Calu3 (cell line): ENCODE data around the gene CELSR1. TPM values are rescaled to one million over a fixed set of nuclear protein-coding genes. Genes with fewer than 3 reads are reported as not detected.

Experiments used
- BruUV-seq: library from RNA; stranded (reverse); fragments of 400-500 nt; replicated peaks from 2 replicates; lab custom pipeline; 2021; lab: Mats Ljungman, UMichigan
- CTCF ChIA-PET: fragments of 300-600 bp; sonication (Branson Sonifier 250); formaldehyde crosslinking; loops from one replicate; lab custom pipeline; 2022; ENCODE audit warnings: antibody characterized with exemption; lab: Charles Lee
- DNase-seq: peaks from one replicate; pipeline ENCODE4 v3.0.0; 2022
- H3K27ac Mint-ChIP-seq: one replicate; pipeline ENCODE4 v1.8.0; 2022; ENCODE audit warnings: mixed read lengths; ENCODE audit not compliant: unreplicated experiment
- H3K27me3 Mint-ChIP-seq: one replicate; pipeline ENCODE4 v1.8.0; 2022; ENCODE audit warnings: mixed read lengths; ENCODE audit not compliant: unreplicated experiment
- H3K36me3 Mint-ChIP-seq: one replicate; pipeline ENCODE4 v1.8.0; 2022; ENCODE audit warnings: mild to moderate bottlenecking, moderate library complexity, mixed read lengths; ENCODE audit not compliant: insufficient read depth, unreplicated experiment
- H3K4me1 Mint-ChIP-seq: one replicate; pipeline ENCODE4 v1.8.0; 2022; ENCODE audit warnings: mild to moderate bottlenecking, low read depth, mixed read lengths; ENCODE audit not compliant: unreplicated experiment
- H3K4me3 Mint-ChIP-seq: one replicate; pipeline ENCODE4 v1.8.0; 2022; ENCODE audit warnings: mild to moderate bottlenecking, low read depth, moderate library complexity, mixed read lengths; ENCODE audit not compliant: unreplicated experiment
- H3K9me3 Mint-ChIP-seq: one replicate; pipeline ENCODE4 v1.8.0; 2022; ENCODE audit warnings: low read depth, mixed read lengths; ENCODE audit not compliant: unreplicated experiment
- CTCF ChIP-seq: fragments of 200-600 bp; IDR thresholded peaks from one replicate; pipeline ENCODE4 v1.8.0; 2022; ENCODE audit warnings: antibody characterized with exemption; ENCODE audit not compliant: unreplicated experiment
- intact Hi-C: fragments of 100-400 bp; cut with micrococcal nuclease; formaldehyde crosslinking; loops from one replicate; pipeline ENCODE4 v1.10.0; 2022; ENCODE audit not compliant: unreplicated experiment
- total RNA-seq: library from RNA; stranded (reverse); gene quantifications from 2 replicates; pipeline ENCODE4 v1.2.3, GENCODE V29; 2022

The CELSR1 gene
- total RNA-seq, 1 experiment from 2014 or later = 45.5 TPM

- no peak for TF ChIP-seq CTCF
- H3K27ac Mint-ChIP-seq = no peak overlapping the region
- H3K4me3 Mint-ChIP-seq = no peak overlapping the region
- H3K9me3 Mint-ChIP-seq = no peaks in the 10 kb centered on the region
- no peaks in the 10 kb centered on the region for H3K27me3 Mint-ChIP-seq
- CTCF ChIA-PET = no interaction called here
- DNase-seq = no peak
- intact Hi-C loops = no loop called here
- peaks cover 11% of the 10 kb centered on the region for H3K4me1 Mint-ChIP-seq
- peaks cover 4% of the 10 kb centered on the region for H3K36me3 Mint-ChIP-seq
- no TSS peak for BruUV-seq
Measured at GRCh38 chr22:46585340-46586122, 48.1 kb upstream of the CELSR1 start.

- H3K4me3 Mint-ChIP-seq = no peak overlapping the region
- intact Hi-C loops = no loop called here
- H3K36me3 Mint-ChIP-seq = peaks cover 5% of the 10 kb centered on the region
- H3K27ac Mint-ChIP-seq = no peak overlapping the region
- no peak for TF ChIP-seq CTCF
- no peaks in the 10 kb centered on the region for H3K9me3 Mint-ChIP-seq
- CTCF ChIA-PET = no interaction called here
- DNase-seq = no peak
- BruUV-seq = no TSS peak
- H3K4me1 Mint-ChIP-seq = peaks cover 24% of the 10 kb centered on the region
- H3K27me3 Mint-ChIP-seq = no peaks in the 10 kb centered on the region
Measured at GRCh38 chr22:46584081-46584921, 46.9 kb upstream of the CELSR1 start.

GRCh38 chr22:46583571-46583970, 46.2 kb upstream of the CELSR1 start:
- no TSS peak for BruUV-seq
- no peaks in the 10 kb centered on the region for H3K9me3 Mint-ChIP-seq
- H3K27me3 Mint-ChIP-seq = no peaks in the 10 kb centered on the region
- no peak overlapping the region for H3K27ac Mint-ChIP-seq
- H3K4me1 Mint-ChIP-seq = peaks cover 31% of the 10 kb centered on the region
- peaks cover 12% of the 10 kb centered on the region for H3K36me3 Mint-ChIP-seq
- DNase-seq = no peak
- CTCF ChIA-PET = no interaction called here
- intact Hi-C loops = no loop called here
- TF ChIP-seq CTCF = no peak
- H3K4me3 Mint-ChIP-seq = no peak overlapping the region

GRCh38 chr22:46582281-46582933, 45.0 kb upstream of the CELSR1 start:
- TF ChIP-seq CTCF = no peak
- Mint-ChIP-seq H3K9me3 (no peaks in the 10 kb centered on the region), H3K4me3 (no peak overlapping the region), H3K4me1 (peaks cover 34% of the 10 kb centered on the region), H3K27me3 (no peaks in the 10 kb centered on the region), H3K36me3 (peaks cover 23% of the 10 kb centered on the region), H3K27ac (no peak overlapping the region)
- intact Hi-C loops = no loop called here
- no TSS peak for BruUV-seq
- DNase-seq = no peak
- CTCF ChIA-PET = no interaction called here
